Parathyroid adenoma (tissue), 2 donors: Measurements from ENCODE around the gene MYO1D.

Source experiments
- H2AFZ ChIP-seq: fragments of 300-600 bp; sonication (generic); one replicate; pipeline ENCODE4 v1.7.0; 2017; ENCODE audit warnings: antibody characterized with exemption, mild to moderate bottlenecking
- H3K27ac ChIP-seq: fragments of 300-600 bp; sonication (generic); one replicate; pipeline ENCODE4 v1.7.0; 2017
- H3K27me3 ChIP-seq: fragments of 300-600 bp; sonication (generic); one replicate; pipeline ENCODE4 v1.7.0; 2017; ENCODE audit warnings: low read length; ENCODE audit not compliant: control insufficient read depth, insufficient read depth
- H3K36me3 ChIP-seq: fragments of 300-600 bp; sonication (generic); one replicate; pipeline ENCODE4 v1.7.0; 2017; ENCODE audit warnings: low read length; ENCODE audit not compliant: control insufficient read depth, insufficient read depth
- H3K4me1 ChIP-seq: fragments of 300-600 bp; sonication (generic); one replicate; pipeline ENCODE4 v1.7.0; 2017; ENCODE audit warnings: control low read depth
- H3K4me2 ChIP-seq: fragments of 300-600 bp; sonication (generic); one replicate; pipeline ENCODE4 v1.7.0; 2017; ENCODE audit warnings: low read length
- H3K4me3 ChIP-seq: fragments of 300-600 bp; sonication (generic); one replicate; pipeline ENCODE4 v1.7.0; 2017; ENCODE audit warnings: low read depth, low read length
- H3K79me2 ChIP-seq: fragments of 300-600 bp; sonication (generic); one replicate; pipeline ENCODE4 v1.7.0; 2017; ENCODE audit warnings: control low read depth
- H3K9ac ChIP-seq: fragments of 300-600 bp; sonication (generic); one replicate; pipeline ENCODE4 v1.7.0; 2017; ENCODE audit warnings: mild to moderate bottlenecking
- H3K9me3 ChIP-seq: fragments of 300-600 bp; sonication (generic); one replicate; pipeline ENCODE4 v1.7.0; 2017; ENCODE audit warnings: low read length; ENCODE audit not compliant: control insufficient read depth
- CTCF ChIP-seq: fragments of 300-600 bp; sonication (generic); IDR thresholded peaks from one replicate; pipeline ENCODE4 v1.7.0; 2017; ENCODE audit warnings: antibody characterized with exemption, mild to moderate bottlenecking
- donor health status: primary hyperparathyroidism.

MYO1D gene

GRCh38 chr17:32623196-32623595, 253.7 kb downstream of the MYO1D start:
- H3K9ac ChIP-seq, result no peak overlapping the region
- H3K27ac ChIP-seq, result no peak overlapping the region
- H3K4me2 ChIP-seq, result no peak overlapping the region
- no peaks in the 10 kb centered on the region for H3K79me2 ChIP-seq
- no peak overlapping the region for H3K4me3 ChIP-seq
- no peaks in the 10 kb centered on the region for H3K36me3 ChIP-seq
- H2AFZ ChIP-seq, result no peak overlapping the region
- peaks cover 4% of the 10 kb centered on the region for H3K4me1 ChIP-seq
- no peaks in the 10 kb centered on the region for H3K9me3 ChIP-seq
- TF ChIP-seq CTCF, result no peak
- H3K27me3 ChIP-seq, result no peaks in the 10 kb centered on the region

- peaks cover 4% of the 10 kb centered on the region for H3K4me1 ChIP-seq
- H3K79me2 ChIP-seq, result no peaks in the 10 kb centered on the region
- no peak overlapping the region for H3K9ac ChIP-seq
- no peaks in the 10 kb centered on the region for H3K9me3 ChIP-seq
- no peak overlapping the region for H3K4me3 ChIP-seq
- no peak for TF ChIP-seq CTCF
- H3K36me3 ChIP-seq, result no peaks in the 10 kb centered on the region
- H2AFZ ChIP-seq, result no peak overlapping the region
- H3K27me3 ChIP-seq, result no peaks in the 10 kb centered on the region
- no peak overlapping the region for H3K27ac ChIP-seq
- H3K4me2 ChIP-seq, result no peak overlapping the region
These were observed 254.4 kb downstream of the MYO1D start for GRCh38 chr17:32622540-32622939.

- Histone ChIP-seq H3K27ac (no peak overlapping the region), H3K4me2 (no peak overlapping the region), H3K9me3 (no peaks in the 10 kb centered on the region), H3K4me3 (no peak overlapping the region), H3K79me2 (no peaks in the 10 kb centered on the region), H3K9ac (no peak overlapping the region), H3K27me3 (no peaks in the 10 kb centered on the region), H3K4me1 (peaks cover 4% of the 10 kb centered on the region), H3K36me3 (no peaks in the 10 kb centered on the region), H2AFZ (no peak overlapping the region)
- no peak for TF ChIP-seq CTCF
These were observed 255.2 kb downstream of the MYO1D start for GRCh38 chr17:32621612-32622312.

GRCh38 chr17:32615326-32615725, 261.6 kb downstream of the MYO1D start:
- no peaks in the 10 kb centered on the region for H3K79me2 ChIP-seq
- no peaks in the 10 kb centered on the region for H3K9me3 ChIP-seq
- no peaks in the 10 kb centered on the region for H3K4me1 ChIP-seq
- H3K4me2 ChIP-seq, result no peak overlapping the region
- H3K9ac ChIP-seq, result no peak overlapping the region
- H3K36me3 ChIP-seq, result no peaks in the 10 kb centered on the region
- TF ChIP-seq CTCF, result no peak
- H3K27me3 ChIP-seq, result no peaks in the 10 kb centered on the region
- no peak overlapping the region for H3K4me3 ChIP-seq
- no peak overlapping the region for H2AFZ ChIP-seq
- no peak overlapping the region for H3K27ac ChIP-seq

GRCh38 chr17:32610943-32611342, 266.0 kb downstream of the MYO1D start:
- TF ChIP-seq CTCF, result no peak
- no peaks in the 10 kb centered on the region for H3K4me1 ChIP-seq

More at GRCh38 chr17:32610943-32611342, 266.0 kb downstream of the MYO1D start:
- Histone ChIP-seq H3K9me3 (no peaks in the 10 kb centered on the region), H3K9ac (no peak overlapping the region), H3K79me2 (no peaks in the 10 kb centered on the region), H3K27ac (no peak overlapping the region), H3K4me2 (no peak overlapping the region), H2AFZ (no peak overlapping the region), H3K27me3 (no peaks in the 10 kb centered on the region), H3K4me3 (no peak overlapping the region), H3K36me3 (no peaks in the 10 kb centered on the region)
